ENCODE data around the gene POLR2E. TPM values are rescaled to one million over a fixed set of nuclear protein-coding genes. Genes with fewer than 3 reads are reported as not detected.

Gene POLR2E
- total RNA-seq, 1 experiment from 2014 or later = 281 TPM

DNA sequence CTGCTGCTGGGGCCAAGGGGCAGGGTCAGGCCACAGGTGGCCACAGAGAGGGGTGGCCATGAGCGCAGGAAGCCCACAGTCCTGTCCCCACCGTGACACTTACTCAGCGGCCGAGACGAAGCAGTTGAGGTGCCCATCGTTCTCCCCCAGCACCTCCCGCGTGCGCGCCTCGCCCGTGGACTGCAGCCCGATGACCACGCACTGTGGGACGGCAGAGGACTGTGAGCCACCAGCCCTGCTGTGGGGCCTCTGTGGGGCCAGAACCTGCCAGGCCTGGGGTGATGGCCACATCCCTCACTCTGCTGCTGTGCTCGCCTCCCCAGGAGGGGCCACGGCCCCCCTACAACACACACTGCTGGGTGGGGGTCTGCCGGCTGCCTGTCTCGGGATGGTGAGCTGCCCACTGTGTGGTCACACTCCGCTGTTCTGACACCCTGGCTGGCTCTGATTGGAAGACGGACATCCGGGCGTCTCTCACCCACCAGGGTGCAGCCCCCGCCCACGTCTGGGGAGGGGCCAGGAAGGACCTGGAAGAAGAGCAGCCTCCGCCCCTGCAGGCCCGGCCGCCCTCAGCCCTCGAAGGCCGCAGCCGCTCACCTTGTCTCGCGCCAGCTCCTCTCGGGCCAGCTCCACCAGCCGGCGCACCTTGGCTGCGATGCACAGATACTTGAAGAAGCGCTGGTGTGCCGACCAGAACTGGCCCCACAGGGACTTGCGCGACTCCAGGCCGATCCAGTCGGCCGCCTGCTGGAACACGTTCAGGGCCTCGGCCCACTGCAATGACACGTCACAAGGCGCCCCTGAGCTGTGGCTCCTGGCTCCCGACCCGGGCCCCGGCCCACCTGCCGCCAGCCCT is 21.8 kb upstream of the POLR2E start:
- Histone ChIP-seq H3K9ac (ENCODE audit: low read length) (no peak overlapping the region), H3K36me3 (ENCODE audit: control insufficient read depth in 1 of 2, insufficient read depth in 2 of 2, low read length in 2 of 2) (peaks cover 7 to 28% of the 10 kb centered on the region in 2 experiments; a peak in 3 of 4 replicates), H3K79me2 (ENCODE audit: insufficient read depth, low read length) (no peaks in the 10 kb centered on the region), H3K4me2 (ENCODE audit: low read length) (no peak overlapping the region), H3K27ac (ENCODE audit: low read depth, low read length) (no peak overlapping the region), H4K20me1 (ENCODE audit: insufficient read depth) (no peaks in the 10 kb centered on the region), H3K4me3 (replicated peaks in 1 of 2; ENCODE audit: low read depth in 1 of 2, low read length in 2 of 2) (no peak overlapping the region), H3K4me1 (ENCODE audit: control insufficient read depth in 1 of 2, insufficient read depth in 2 of 2, low read length in 2 of 2) (peaks cover 16 to 23% of the 10 kb centered on the region in 2 experiments), H3K9me2 (ENCODE audit: insufficient read depth) (no peaks in the 10 kb centered on the region), H2AFZ (ENCODE audit: low read depth, low read length, poor library complexity, severe bottlenecking) (no peak overlapping the region), H3K27me3 (ENCODE audit: insufficient read depth, low read length) (no peaks in the 10 kb centered on the region), H3K9me3 (ENCODE audit: control insufficient read depth in 1 of 2, insufficient read depth in 1 of 2, low read depth in 1 of 2, low read length in 2 of 2) (no peaks in the 10 kb centered on the region)
- intact Hi-C loops (cut with micrococcal nuclease) = no loop called here
- ATAC-seq (no peak), DNase-seq (ENCODE audit: low read depth, low spot score) (no peak)
- no TSS peak for BruUV-seq (replicated peaks)
- ChIA-PET RAD21 (ENCODE audit: low non-redundant PET in 1 of 2, low total read pairs in 2 of 2, uncharacterized antibody in 2 of 2, unreplicated experiment in 2 of 2) (no interaction called here), POLR2A (no interaction called here), CTCF (no interaction called here)
- TF ChIP-seq FOSL1 (IDR thresholded peaks at IDR 0.05; ENCODE audit: low read depth) (no peak), RAD21 (IDR thresholded peaks at IDR 0.05; ENCODE audit: low read depth) (no peak), CBX3 (IDR thresholded peaks at IDR 0.05; ENCODE audit: low read depth) (no peak), TCF7L2 (IDR thresholded peaks at IDR 0.05; ENCODE audit: borderline replicate concordance, extremely low read depth, insufficient read depth, insufficient read length) (no peak), SIN3A (IDR thresholded peaks at IDR 0.05; ENCODE audit: low read depth) (no peak), ELF1 (IDR thresholded peaks at IDR 0.05; ENCODE audit: borderline replicate concordance, low read depth) (no peak), JUND (IDR thresholded peaks at IDR 0.05) (no peak), CEBPB (IDR thresholded peaks at IDR 0.05; ENCODE audit: low read depth) (no peak), SRF (IDR thresholded peaks at IDR 0.05; ENCODE audit: low read depth) (no peak), EGR1 (IDR thresholded peaks at IDR 0.05; ENCODE audit: low read depth) (no peak), POLR2A (IDR thresholded peaks at IDR 0.05; ENCODE audit: borderline replicate concordance, extremely low read depth, insufficient read depth, insufficient read length) (no peak), EZH2phosphoT487 (IDR thresholded peaks at IDR 0.05; ENCODE audit: borderline replicate concordance) (no peak), ZNF274 (IDR thresholded peaks at IDR 0.05; ENCODE audit: low read depth, low read length) (no peak)
- TF ChIP-seq, protein P1, sequence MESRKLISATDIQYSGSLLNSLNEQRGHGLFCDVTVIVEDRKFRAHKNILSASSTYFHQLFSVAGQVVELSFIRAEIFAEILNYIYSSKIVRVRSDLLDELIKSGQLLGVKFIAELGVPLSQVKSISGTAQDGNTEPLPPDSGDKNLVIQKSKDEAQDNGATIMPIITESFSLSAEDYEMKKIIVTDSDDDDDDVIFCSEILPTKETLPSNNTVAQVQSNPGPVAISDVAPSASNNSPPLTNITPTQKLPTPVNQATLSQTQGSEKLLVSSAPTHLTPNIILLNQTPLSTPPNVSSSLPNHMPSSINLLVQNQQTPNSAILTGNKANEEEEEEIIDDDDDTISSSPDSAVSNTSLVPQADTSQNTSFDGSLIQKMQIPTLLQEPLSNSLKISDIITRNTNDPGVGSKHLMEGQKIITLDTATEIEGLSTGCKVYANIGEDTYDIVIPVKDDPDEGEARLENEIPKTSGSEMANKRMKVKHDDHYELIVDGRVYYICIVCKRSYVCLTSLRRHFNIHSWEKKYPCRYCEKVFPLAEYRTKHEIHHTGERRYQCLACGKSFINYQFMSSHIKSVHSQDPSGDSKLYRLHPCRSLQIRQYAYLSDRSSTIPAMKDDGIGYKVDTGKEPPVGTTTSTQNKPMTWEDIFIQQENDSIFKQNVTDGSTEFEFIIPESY (IDR thresholded peaks at IDR 0.05; ENCODE audit: extremely low read depth, insufficient replicate concordance, low read length) = no peak
- TF ChIP-seq, protein P2, sequence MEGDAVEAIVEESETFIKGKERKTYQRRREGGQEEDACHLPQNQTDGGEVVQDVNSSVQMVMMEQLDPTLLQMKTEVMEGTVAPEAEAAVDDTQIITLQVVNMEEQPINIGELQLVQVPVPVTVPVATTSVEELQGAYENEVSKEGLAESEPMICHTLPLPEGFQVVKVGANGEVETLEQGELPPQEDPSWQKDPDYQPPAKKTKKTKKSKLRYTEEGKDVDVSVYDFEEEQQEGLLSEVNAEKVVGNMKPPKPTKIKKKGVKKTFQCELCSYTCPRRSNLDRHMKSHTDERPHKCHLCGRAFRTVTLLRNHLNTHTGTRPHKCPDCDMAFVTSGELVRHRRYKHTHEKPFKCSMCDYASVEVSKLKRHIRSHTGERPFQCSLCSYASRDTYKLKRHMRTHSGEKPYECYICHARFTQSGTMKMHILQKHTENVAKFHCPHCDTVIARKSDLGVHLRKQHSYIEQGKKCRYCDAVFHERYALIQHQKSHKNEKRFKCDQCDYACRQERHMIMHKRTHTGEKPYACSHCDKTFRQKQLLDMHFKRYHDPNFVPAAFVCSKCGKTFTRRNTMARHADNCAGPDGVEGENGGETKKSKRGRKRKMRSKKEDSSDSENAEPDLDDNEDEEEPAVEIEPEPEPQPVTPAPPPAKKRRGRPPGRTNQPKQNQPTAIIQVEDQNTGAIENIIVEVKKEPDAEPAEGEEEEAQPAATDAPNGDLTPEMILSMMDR (IDR thresholded peaks at IDR 0.05 in 2 of 3, conservative IDR thresholded peaks at IDR 0.05 in 1 of 3; ENCODE audit: borderline replicate concordance in 1 of 3, insufficient read depth in 1 of 3, low read depth in 2 of 3, low read length in 2 of 3) = no peak
- TF ChIP-seq, protein P3, sequence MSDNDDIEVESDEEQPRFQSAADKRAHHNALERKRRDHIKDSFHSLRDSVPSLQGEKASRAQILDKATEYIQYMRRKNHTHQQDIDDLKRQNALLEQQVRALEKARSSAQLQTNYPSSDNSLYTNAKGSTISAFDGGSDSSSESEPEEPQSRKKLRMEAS (IDR thresholded peaks at IDR 0.05) = no peak
